GM19035 (cell line): ENCODE measurements around the gene SLC25A39.
"Not testable (repeated sequence)": the region's sequence is repeated elsewhere in the genome, so short reads cannot be mapped to it uniquely, and the experiment has no call there.

Source experiments
- ATAC-seq: cut with Tn5 transposase; IDR thresholded peaks from one replicate; pipeline ENCODE4 v1.9.1; 2021; ENCODE audit not compliant: unreplicated experiment

Gene SLC25A39

GRCh38 chr17:44354582-44355561 is 30.2 kb upstream of the SLC25A39 start:
- no peak for ATAC-seq

GRCh38 chr17:44353672-44354331 is 29.2 kb upstream of the SLC25A39 start:
- ATAC-seq, result no peak

- ATAC-seq, result no peak
Observed at GRCh38 chr17:44352828-44353671, 28.4 kb upstream of the SLC25A39 start.

GRCh38 chr17:44351961-44352827 is 27.6 kb upstream of the SLC25A39 start:
- no peak for ATAC-seq

- ATAC-seq, result no peak
Observed at GRCh38 chr17:44351464-44351863, 26.8 kb upstream of the SLC25A39 start.

GRCh38 chr17:44350733-44351226 is 26.2 kb upstream of the SLC25A39 start:
- ATAC-seq, result no peak

- no peak for ATAC-seq
Observed at GRCh38 chr17:44349553-44350070, 25.0 kb upstream of the SLC25A39 start.

- ATAC-seq, result no peak
Observed at GRCh38 chr17:44348988-44349364, 24.4 kb upstream of the SLC25A39 start.

GRCh38 chr17:44348234-44348987 is 23.8 kb upstream of the SLC25A39 start:
- ATAC-seq, result peak; percentile 47

- not testable (repeated sequence) for ATAC-seq
Observed at GRCh38 chr17:44347206-44348055, 22.8 kb upstream of the SLC25A39 start.

GRCh38 chr17:44346064-44346844 is 21.6 kb upstream of the SLC25A39 start:
- no peak for ATAC-seq

GRCh38 chr17:44345454-44346026 is 20.9 kb upstream of the SLC25A39 start:
- peak; percentile 4 for ATAC-seq

GRCh38 chr17:44344939-44345453 is 20.4 kb upstream of the SLC25A39 start, which contains the start of gene GRN:
Gene GRN, plus strand, starts transcription at chr17:44345302. Its CDS starts 3,863 bp downstream, at chr17:44349165.
- ATAC-seq, result peak; percentile 63

GRCh38 chr17:44343510-44344209 is 19.0 kb upstream of the SLC25A39 start:
- ATAC-seq, result no peak

GRCh38 chr17:44340553-44340952 is 15.9 kb upstream of the SLC25A39 start:
- ATAC-seq, result not testable (repeated sequence)

- no peak for ATAC-seq
Observed at GRCh38 chr17:44338702-44339101, 14.1 kb upstream of the SLC25A39 start.
